Type B pancreatic cell (in vitro differentiated cells): ENCODE measurements around the gene TBC1D24. TPM values are rescaled to one million over a fixed set of nuclear protein-coding genes. Genes with fewer than 3 reads are reported as not detected.

Experiments used
- DNase-seq: peaks from one replicate; pipeline ENCODE4 v3.0.0; 2021; ENCODE audit warnings: mixed read lengths; ENCODE audit not compliant: unreplicated experiment; ENCODE audit errors: extremely low spot score
- H3K27ac Mint-ChIP-seq: 2 replicates; pipeline ENCODE4 v1.8.0; 2021; ENCODE audit warnings: mild to moderate bottlenecking, mixed read lengths
- H3K27me3 Mint-ChIP-seq: 2 replicates; pipeline ENCODE4 v1.8.0; 2021; ENCODE audit warnings: mixed read lengths
- H3K36me3 Mint-ChIP-seq: 2 replicates; pipeline ENCODE4 v1.8.0; 2021; ENCODE audit warnings: mixed read lengths
- H3K4me1 Mint-ChIP-seq: one replicate; pipeline ENCODE4 v1.8.0; 2021; ENCODE audit warnings: mixed read lengths; ENCODE audit not compliant: unreplicated experiment
- H3K4me3 Mint-ChIP-seq: 2 replicates; pipeline ENCODE4 v1.8.0; 2021; ENCODE audit warnings: mild to moderate bottlenecking, mixed read lengths
- H3K9me3 Mint-ChIP-seq: 2 replicates; pipeline ENCODE4 v1.8.0; 2021; ENCODE audit warnings: mixed read lengths
- CTCF ChIP-seq: fragments of 200-600 bp; sonication (generic); conservative IDR thresholded peaks from 2 replicates; pipeline ENCODE4 v1.5.0; 2021; ENCODE audit warnings: antibody characterized with exemption, mild to moderate bottlenecking
- total RNA-seq: library from RNA; stranded (reverse); gene quantifications from 2 replicates; pipeline ENCODE4 v1.2.1, GENCODE V29; 2021; ENCODE audit warnings: low replicate concordance

TBC1D24 gene
- total RNA-seq, 1 donor from 2014 or later = 22.1 TPM

- TF ChIP-seq CTCF = no peak
- Mint-ChIP-seq H3K4me3 (no peak overlapping the region), H3K36me3 (no peaks in the 10 kb centered on the region), H3K9me3 (no peaks in the 10 kb centered on the region), H3K4me1 (peaks cover 17% of the 10 kb centered on the region), H3K27ac (no peak overlapping the region), H3K27me3 (peaks cover 9% of the 10 kb centered on the region)
- no peak for DNase-seq
These were observed 3.1 kb upstream of the TBC1D24 start for GRCh38 chr16:2471653-2472487.

DNA sequence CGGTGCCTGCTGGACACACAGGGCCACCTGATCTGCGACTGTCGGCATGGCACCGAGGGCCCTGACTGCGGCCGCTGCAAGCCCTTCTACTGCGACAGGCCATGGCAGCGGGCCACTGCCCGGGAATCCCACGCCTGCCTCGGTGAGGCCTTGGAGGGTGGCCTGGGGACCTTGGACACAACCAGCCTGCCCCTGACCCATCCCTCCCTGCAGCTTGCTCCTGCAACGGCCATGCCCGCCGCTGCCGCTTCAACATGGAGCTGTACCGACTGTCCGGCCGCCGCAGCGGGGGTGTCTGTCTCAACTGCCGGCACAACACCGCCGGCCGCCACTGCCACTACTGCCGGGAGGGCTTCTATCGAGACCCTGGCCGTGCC, 2.5 kb upstream of the TBC1D24 start:
- no peak for TF ChIP-seq CTCF
- peaks cover under 1% of the 10 kb centered on the region for H3K36me3 Mint-ChIP-seq

DNA sequence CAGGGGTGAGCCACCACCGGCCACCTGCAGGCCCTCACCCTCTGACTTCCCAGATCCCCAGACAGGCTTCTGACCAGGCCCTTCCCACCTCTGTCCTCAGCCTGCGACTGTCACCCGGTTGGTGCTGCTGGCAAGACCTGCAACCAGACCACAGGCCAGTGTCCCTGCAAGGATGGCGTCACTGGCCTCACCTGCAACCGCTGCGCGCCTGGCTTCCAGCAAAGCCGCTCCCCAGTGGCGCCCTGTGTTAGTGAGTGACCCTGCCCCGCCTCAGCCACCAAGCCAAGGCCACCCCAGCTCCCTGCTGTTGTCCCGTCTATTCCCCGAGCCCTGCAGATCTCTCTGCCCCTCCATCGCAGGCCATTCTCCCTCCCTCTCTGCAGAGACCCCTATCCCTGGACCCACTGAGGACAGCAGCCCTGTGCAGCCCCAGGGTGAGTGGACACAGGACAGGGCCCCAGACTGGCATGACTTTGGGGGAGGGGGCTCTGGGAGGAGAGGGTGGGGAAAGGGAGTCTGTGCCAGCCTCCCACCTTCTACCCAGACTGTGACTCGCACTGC, 2.0 kb upstream of the TBC1D24 start:
- TF ChIP-seq CTCF = no peak
- Mint-ChIP-seq H3K4me3 (peak overlapping the region; percentile 86), H3K4me1 (peaks cover 25% of the 10 kb centered on the region), H3K27ac (no peak overlapping the region), H3K9me3 (no peaks in the 10 kb centered on the region), H3K36me3 (peaks cover 4% of the 10 kb centered on the region), H3K27me3 (peaks cover 9% of the 10 kb centered on the region)
- no peak for DNase-seq

More for the DNA sequence above, 2.5 kb upstream of the TBC1D24 start:
- Mint-ChIP-seq H3K27ac (no peak overlapping the region), H3K27me3 (peaks cover 9% of the 10 kb centered on the region), H3K9me3 (no peaks in the 10 kb centered on the region), H3K4me1 (peaks cover 20% of the 10 kb centered on the region), H3K4me3 (peak overlapping the region; percentile 86)
- DNase-seq = no peak

DNA sequence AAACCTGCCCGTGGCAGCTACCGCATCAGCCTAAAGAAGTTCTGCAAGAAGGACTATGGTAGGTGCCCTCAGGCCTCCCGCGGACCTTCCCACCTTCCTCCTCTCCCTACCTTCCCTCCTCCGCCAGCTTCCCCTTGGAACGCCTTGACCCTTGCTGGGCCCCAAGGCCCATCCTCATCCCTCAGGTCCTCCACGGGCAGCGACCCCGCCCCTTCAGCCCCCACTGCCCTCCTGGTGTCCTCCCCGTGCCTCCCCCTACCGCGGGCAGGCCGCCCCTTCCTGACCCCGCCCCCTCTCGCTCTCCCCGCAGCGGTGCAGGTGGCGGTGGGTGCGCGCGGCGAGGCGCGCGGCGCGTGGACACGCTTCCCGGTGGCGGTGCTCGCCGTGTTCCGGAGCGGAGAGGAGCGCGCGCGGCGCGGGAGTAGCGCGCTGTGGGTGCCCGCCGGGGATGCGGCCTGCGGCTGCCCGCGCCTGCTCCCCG, 1.4 kb upstream of the TBC1D24 start:
- H3K27ac Mint-ChIP-seq = no peak overlapping the region
- peaks cover 27% of the 10 kb centered on the region for H3K4me1 Mint-ChIP-seq
- H3K27me3 Mint-ChIP-seq = peaks cover 9% of the 10 kb centered on the region
- no peak for DNase-seq
- peak overlapping the region; percentile 86 for H3K4me3 Mint-ChIP-seq
- H3K36me3 Mint-ChIP-seq = peaks cover 4% of the 10 kb centered on the region
- TF ChIP-seq CTCF = no peak
- H3K9me3 Mint-ChIP-seq = no peaks in the 10 kb centered on the region

DNA sequence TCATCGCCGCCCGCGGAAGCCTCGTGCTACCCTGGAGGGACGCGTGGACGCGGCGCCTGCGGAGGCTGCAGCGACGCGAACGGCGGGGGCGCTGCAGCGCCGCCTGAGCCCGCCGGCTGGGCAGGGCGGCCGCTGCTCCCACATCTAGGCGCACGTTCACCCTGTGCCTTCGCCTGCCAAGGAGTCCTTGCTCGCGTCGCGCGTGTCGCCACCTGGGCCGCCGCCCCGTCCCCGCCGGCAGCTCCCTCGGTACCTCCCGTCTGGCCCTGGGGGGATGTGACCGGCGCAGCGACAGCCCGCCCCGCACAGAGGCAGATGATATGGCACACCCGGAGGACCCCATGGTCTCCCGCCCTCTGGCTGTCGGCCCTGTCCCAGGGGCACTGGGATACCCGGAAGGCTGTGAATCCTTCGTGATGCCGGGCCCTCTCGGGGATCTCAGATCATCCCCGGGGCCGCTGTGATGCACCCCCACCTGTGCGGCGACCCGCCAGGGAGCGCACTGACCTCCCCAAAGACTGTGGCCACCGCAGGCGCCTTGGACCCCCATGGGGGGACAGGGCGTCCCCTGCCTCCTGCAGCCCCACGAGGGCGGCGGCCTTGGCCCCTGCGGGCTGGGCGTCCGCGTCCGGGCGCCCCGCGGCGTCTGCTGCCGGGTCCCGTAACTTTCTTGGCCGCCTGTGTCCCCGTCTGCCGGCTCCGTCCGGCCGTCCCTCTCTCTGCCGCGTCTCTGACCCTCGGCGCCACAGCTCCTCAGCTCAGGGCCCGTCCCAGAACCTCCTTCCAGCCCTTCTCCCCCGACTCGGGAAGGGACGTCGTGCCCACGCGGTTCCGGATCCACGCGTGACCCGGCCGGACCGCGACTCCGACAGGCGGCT, 689 bp upstream of the TBC1D24 start:
- Mint-ChIP-seq H3K4me3 (peak overlapping the region; percentile 80), H3K27ac (no peak overlapping the region), H3K36me3 (peaks cover 4% of the 10 kb centered on the region), H3K27me3 (peaks cover 9% of the 10 kb centered on the region), H3K9me3 (no peaks in the 10 kb centered on the region), H3K4me1 (peaks cover 27% of the 10 kb centered on the region)
- TF ChIP-seq CTCF = peak; percentile 51
- no peak for DNase-seq
